Duodenal mucosa (tissue), 2 donors: ENCODE results near the gene SRSF1.

Experiments
- H3K27ac ChIP-seq: one replicate; pipeline ENCODE4 v1.7.0; 2013; ENCODE audit warnings: low read depth, low read length
- H3K27me3 ChIP-seq, 2 donors: one replicate each; pipeline ENCODE4 v1.7.0; 2013; ENCODE audit warnings: low read length in 2 of 2, control low read depth in 1 of 2; ENCODE audit not compliant: insufficient read depth in 2 of 2, control insufficient read depth in 1 of 2
- H3K36me3 ChIP-seq, 2 donors: one replicate each; pipeline ENCODE4 v1.7.0; 2013; ENCODE audit warnings: low read length in 2 of 2, control low read depth in 1 of 2; ENCODE audit not compliant: insufficient read depth in 2 of 2, control insufficient read depth in 1 of 2
- H3K4me1 ChIP-seq, 2 donors: one replicate each; pipeline ENCODE4 v1.7.0; 2013; ENCODE audit warnings: low read length in 2 of 2, control low read depth in 1 of 2; ENCODE audit not compliant: insufficient read depth in 2 of 2, control insufficient read depth in 1 of 2
- H3K4me3 ChIP-seq, 2 donors: one replicate each; pipeline ENCODE4 v1.7.0; 2013; ENCODE audit warnings: low read length in 2 of 2, low read depth in 1 of 2
- H3K9ac ChIP-seq, 2 donors: one replicate each; pipeline ENCODE4 v1.7.0; 2013; ENCODE audit warnings: low read length in 2 of 2, low read depth in 1 of 2
- H3K9me3 ChIP-seq, 2 donors: one replicate each; pipeline ENCODE4 v1.7.0; 2013; ENCODE audit warnings: low read length in 2 of 2, control low read depth in 1 of 2; ENCODE audit not compliant: control insufficient read depth in 1 of 2

The SRSF1 gene

GRCh38 chr17:57991537-57991936, 15.5 kb downstream of the SRSF1 start:
- no peak overlapping the region for H3K27ac ChIP-seq
- H3K27me3 ChIP-seq, result no peaks in the 10 kb centered on the region
- H3K9me3 ChIP-seq, result no peaks in the 10 kb centered on the region
- H3K4me1 ChIP-seq, result peaks cover 35 to 38% of the 10 kb centered on the region in 2 donors
- no peaks in the 10 kb centered on the region for H3K36me3 ChIP-seq
- no peak overlapping the region for H3K9ac ChIP-seq
- H3K4me3 ChIP-seq, result no peak overlapping the region

- Histone ChIP-seq H3K9me3 (no peaks in the 10 kb centered on the region), H3K4me3 (no peak overlapping the region), H3K9ac (no peak overlapping the region), H3K36me3 (peaks cover 0 to 2% of the 10 kb centered on the region in 2 donors), H3K4me1 (peaks cover 44 to 48% of the 10 kb centered on the region in 2 donors), H3K27ac (no peak overlapping the region), H3K27me3 (no peaks in the 10 kb centered on the region)
These were observed 17.0 kb downstream of the SRSF1 start for GRCh38 chr17:57990037-57990436.

- peak overlapping the region; percentile 85 for H3K27ac ChIP-seq
These were observed 18.5 kb downstream of the SRSF1 start for GRCh38 chr17:57988301-57989250.

DNA sequence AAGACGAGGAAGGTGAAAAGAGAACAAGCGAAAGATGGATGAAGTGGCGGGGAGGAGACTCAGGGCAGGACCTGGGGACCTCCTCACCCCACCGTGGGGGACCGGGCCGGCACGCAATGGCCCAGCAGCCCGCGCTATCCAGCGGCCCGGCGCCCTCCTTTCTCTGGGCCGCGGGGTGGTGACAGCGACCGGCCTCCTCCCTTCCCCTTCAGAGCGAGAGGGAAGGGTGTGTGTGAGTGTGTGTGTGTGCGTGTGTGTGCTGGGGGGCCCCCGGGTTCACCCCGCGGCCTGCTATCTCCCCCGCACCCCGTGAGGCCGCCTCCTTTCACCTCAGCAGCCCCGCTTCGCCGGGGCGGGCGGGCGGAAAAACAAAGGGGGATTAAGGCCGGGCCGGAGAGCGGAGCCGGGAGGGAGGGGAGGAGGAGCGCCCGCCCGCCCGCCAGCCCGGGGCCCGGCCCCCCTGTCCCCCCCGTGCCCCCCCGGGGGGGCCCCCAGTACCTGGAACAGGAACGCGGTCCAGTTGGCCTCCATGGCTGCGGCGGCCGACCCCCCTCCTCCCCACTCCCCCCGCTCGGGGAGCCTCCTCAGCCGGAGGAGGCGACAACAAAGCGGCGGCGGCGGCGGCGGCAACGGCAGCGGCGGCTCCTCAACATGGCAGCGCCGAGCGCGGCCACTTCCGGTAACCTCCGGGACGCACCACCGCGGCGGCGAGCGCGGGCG, 19.3 kb downstream of the SRSF1 start, which contains the start of gene VEZF1:
Gene VEZF1, minus strand, starts transcription at position 674 of the 720 bp plus-strand sequence. Its CDS starts 143 bp downstream, at position 531.
- Histone ChIP-seq H3K27me3 (no peaks in the 10 kb centered on the region), H3K27ac (peak within 1 kb of the TSS; percentile 85), H3K36me3 (peaks cover 0 to 10% of the 10 kb centered on the region in 2 donors), H3K4me3 (peak within 1 kb of the TSS; percentile 93 to 97), H3K9me3 (no peaks in the 10 kb centered on the region), H3K4me1 (peaks cover 38 to 43% of the 10 kb centered on the region in 2 donors), H3K9ac (peak within 1 kb of the TSS; percentile 79 to 93)

More at GRCh38 chr17:57988301-57989250, 18.5 kb downstream of the SRSF1 start:
- Histone ChIP-seq H3K27me3 (no peaks in the 10 kb centered on the region), H3K4me3 (peak overlapping the region; percentile 93 to 97), H3K36me3 (peaks cover 0 to 8% of the 10 kb centered on the region in 2 donors), H3K4me1 (peaks cover 39 to 44% of the 10 kb centered on the region in 2 donors), H3K9ac (peak overlapping the region; percentile 73 to 93), H3K9me3 (no peaks in the 10 kb centered on the region)

GRCh38 chr17:57986841-57987580, 20.0 kb downstream of the SRSF1 start:
- H3K4me1 ChIP-seq, result peaks cover 44 to 48% of the 10 kb centered on the region in 2 donors
- H3K9me3 ChIP-seq, result no peaks in the 10 kb centered on the region

DNA sequence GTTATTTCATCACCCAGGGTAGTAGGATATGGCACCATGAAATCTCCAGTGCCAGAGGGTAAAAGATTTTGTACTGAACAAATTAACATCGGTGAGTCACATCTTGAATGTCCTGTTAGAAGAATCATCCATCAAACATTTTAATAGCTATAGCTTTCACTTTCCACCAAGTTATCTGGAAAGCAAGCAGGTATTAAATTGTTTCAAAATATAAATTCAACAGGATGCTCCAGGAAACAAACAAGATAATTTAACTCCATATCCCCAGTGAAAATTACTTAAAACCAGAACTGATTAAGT, 21.4 kb downstream of the SRSF1 start:
- no peak overlapping the region for H3K9ac ChIP-seq
- no peak overlapping the region for H3K27ac ChIP-seq
- no peaks in the 10 kb centered on the region for H3K27me3 ChIP-seq
- peak overlapping the region in 1 of 2 donors; percentile 36 for H3K4me3 ChIP-seq
- H3K9me3 ChIP-seq, result no peaks in the 10 kb centered on the region
- peaks cover 43 to 44% of the 10 kb centered on the region in 2 donors for H3K4me1 ChIP-seq
- peaks cover 8 to 22% of the 10 kb centered on the region in 2 donors for H3K36me3 ChIP-seq

More at GRCh38 chr17:57986841-57987580, 20.0 kb downstream of the SRSF1 start:
- H3K27ac ChIP-seq, result peak overlapping the region; percentile 85
- no peaks in the 10 kb centered on the region for H3K27me3 ChIP-seq
- H3K4me3 ChIP-seq, result peak overlapping the region; percentile 67 to 94
- H3K36me3 ChIP-seq, result peaks cover 0 to 16% of the 10 kb centered on the region in 2 donors
- H3K9ac ChIP-seq, result peak overlapping the region; percentile 79 to 80

DNA sequence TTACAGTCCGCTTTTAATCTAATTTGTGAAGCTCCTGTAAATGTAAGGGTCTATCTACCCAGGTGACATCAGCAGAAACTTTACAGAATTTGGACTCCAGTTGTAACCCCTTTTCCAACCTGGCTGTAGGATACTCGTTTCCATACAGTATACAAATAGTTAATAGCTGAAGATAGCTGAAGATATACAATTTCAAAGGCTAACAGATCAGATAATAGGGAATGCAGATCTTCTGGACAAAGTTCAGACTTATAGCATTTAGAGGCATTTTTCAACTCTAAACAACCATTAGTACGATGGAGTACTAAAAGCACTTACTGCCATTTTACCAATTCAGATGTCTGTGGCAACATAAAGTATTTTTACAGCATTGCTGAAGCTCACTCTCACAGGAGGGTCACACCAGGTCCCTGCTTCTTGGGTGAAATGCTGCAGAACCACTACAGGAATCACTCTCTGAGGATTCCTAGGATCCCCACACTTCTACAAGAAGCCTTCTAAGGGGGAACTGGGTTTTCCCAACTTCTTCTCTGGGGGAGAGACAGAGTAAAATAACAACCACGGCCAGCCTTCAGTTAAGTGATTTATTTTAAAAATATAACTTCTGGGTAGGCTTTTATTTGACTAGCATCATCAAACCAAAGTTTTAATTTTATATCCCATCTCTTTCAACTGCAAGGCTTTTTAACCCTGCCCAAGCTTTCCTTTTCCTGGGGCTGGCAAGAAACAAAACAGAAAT, 21.9 kb downstream of the SRSF1 start:
- Histone ChIP-seq H3K27ac (no peak overlapping the region), H3K4me3 (peak overlapping the region in 1 of 2 donors; percentile 36), H3K9ac (no peak overlapping the region), H3K36me3 (peaks cover 8 to 27% of the 10 kb centered on the region in 2 donors), H3K9me3 (no peaks in the 10 kb centered on the region), H3K27me3 (no peaks in the 10 kb centered on the region), H3K4me1 (peaks cover 43 to 44% of the 10 kb centered on the region in 2 donors)

GRCh38 chr17:57984261-57984890, 22.7 kb downstream of the SRSF1 start:
- Histone ChIP-seq H3K27ac (no peak overlapping the region), H3K36me3 (peaks cover 8 to 33% of the 10 kb centered on the region in 2 donors), H3K9ac (no peak overlapping the region), H3K4me3 (peak overlapping the region in 1 of 2 donors; percentile 36), H3K27me3 (no peaks in the 10 kb centered on the region), H3K9me3 (no peaks in the 10 kb centered on the region), H3K4me1 (peaks cover 41 to 43% of the 10 kb centered on the region in 2 donors)

- Histone ChIP-seq H3K27me3 (no peaks in the 10 kb centered on the region), H3K27ac (no peak overlapping the region), H3K4me1 (peaks cover 31 to 37% of the 10 kb centered on the region in 2 donors), H3K9ac (no peak overlapping the region), H3K9me3 (no peaks in the 10 kb centered on the region), H3K36me3 (peaks cover 15 to 41% of the 10 kb centered on the region in 2 donors), H3K4me3 (no peak overlapping the region)
These were observed 23.6 kb downstream of the SRSF1 start for GRCh38 chr17:57983446-57983845.
